DMS153 treated with DMSO at 0.1 percent for 48 hours (cell line): ENCODE measurements around the gene CD37.
"Not testable (repeated sequence)": the region's sequence is repeated elsewhere in the genome, so short reads cannot be mapped to it uniquely, and the experiment has no call there.

Source experiments
- DNase-seq: peaks from one replicate; lab custom pipeline; 2025; ENCODE audit not compliant: unreplicated experiment; lab: John Stamatoyannopoulos, UW

Gene CD37, protein sequence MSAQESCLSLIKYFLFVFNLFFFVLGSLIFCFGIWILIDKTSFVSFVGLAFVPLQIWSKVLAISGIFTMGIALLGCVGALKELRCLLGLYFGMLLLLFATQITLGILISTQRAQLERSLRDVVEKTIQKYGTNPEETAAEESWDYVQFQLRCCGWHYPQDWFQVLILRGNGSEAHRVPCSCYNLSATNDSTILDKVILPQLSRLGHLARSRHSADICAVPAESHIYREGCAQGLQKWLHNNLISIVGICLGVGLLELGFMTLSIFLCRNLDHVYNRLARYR

DNA sequence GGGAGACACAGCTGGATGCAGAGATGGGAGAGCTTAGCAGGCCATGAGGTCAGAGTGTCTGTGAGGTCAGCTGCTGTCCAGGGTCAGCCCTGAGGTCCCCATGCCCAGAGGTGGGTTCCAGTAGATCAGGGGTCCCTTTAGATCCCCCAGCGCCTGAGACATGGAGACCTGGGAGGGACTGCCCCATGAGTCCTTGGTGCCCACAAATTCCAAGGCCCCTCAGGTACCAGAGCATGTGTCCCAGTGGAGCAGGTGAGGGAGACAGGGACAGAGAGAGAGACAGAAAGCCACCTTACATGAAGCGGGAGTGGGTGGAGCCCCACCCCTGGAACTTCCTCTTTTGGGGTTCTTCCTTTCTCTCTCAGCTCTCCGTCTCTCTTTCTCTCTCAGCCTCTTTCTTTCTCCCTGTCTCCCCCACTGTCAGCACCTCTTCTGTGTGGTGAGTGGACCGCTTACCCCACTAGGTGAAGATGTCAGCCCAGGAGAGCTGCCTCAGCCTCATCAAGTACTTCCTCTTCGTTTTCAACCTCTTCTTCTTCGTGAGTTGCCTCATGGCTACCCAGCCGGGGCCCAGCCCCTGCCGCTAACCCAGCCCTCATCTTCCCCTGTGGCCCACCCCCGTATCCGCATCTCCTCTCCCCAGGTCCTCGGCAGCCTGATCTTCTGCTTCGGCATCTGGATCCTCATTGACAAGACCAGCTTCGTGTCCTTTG, at the start of gene CD37:
TSS of gene CD37 (plus strand) at position 336 of the 713 bp plus-strand sequence. CDS start at position 471, 135 bp downstream.
- DNase-seq: no peak

DNA sequence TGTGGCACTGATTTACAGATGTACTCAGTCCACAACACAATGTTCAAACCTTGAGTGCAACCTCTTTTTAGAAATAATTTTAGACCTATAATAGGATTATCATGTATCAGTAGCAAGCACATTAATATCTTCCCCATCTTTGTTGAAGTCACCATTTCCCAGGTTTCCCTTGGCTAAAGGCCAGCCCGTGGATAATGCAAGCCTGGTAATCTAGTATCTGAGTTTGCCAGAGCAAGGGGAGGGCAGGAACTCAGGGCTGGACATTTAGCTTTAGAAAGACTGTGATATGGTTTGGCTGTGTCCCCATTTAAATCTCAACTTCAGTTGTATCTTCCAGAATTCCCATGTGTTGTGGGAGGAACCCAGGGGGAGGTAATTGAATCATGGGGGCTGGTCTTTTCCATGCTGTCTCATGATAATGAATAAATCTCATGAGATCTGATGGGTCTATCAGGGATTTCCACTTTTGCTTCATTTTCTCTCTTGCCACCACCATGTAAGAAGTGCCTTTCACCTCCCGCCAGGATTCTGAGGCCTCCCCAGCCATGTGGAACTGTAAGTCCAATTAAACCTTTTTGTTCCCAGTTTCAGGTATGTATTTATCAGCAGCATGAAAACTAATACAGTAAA, 48.0 kb upstream of the CD37 start:
- no peak for DNase-seq

DNA sequence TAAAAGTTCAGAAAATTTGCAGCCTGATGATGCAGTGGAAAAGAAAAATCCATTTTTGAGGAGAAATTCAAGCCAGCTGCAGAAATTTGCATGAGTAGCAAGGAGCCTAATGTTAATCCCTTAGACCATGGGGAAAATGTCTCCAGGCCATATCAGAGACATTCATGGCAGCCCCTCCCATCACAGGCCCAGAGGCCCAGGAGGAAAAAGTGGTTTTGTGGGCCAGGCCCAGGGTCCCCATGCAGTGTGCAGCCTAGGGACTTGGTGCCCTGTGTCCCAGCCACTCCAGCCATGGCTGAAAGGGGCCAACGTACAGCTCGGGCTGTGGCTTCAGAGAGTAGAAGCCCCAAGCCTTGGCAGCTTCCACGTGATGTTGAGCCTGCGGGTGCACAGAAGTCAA, 47.0 kb upstream of the CD37 start:
- not testable (repeated sequence) for DNase-seq

DNA sequence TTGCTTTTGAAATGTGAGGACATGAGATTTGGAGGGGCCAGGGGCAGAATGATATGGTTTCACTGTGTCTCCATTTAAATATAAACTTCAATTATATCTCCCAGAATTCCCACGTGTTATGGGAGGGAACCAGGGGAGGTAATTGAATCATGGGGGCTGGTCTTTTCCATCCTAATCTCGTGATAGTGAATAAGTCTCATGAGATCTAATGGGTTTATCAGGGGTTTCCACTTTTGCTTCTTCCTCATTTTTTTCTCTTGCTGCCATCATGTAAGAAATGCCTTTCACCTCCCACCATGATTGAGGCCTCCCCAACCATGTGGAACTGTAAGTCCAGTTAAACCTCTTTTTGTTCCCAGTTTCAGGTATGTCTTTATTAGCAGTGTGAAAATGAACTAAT, 45.9 kb upstream of the CD37 start:
- not testable (repeated sequence) for DNase-seq

DNA sequence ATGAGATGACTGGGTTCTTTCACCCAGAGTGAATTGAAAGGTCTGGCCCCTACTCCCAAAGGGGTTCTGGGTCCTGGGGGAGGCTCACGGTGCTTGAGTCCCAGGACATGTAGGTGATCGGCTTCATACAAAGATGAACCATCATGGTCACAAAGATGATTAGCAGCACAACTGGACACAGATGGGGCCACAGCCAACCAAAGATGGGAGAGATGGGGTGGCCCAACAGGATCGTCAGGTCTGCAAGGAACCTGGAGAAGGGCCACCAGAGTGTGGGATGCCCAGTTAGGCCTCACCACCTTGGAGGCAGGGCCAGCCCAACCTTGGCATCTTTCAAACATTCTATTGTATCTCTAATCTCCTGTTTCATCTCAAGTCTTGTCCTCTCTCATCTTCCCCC, 44.7 kb upstream of the CD37 start:
- no peak for DNase-seq

DNA sequence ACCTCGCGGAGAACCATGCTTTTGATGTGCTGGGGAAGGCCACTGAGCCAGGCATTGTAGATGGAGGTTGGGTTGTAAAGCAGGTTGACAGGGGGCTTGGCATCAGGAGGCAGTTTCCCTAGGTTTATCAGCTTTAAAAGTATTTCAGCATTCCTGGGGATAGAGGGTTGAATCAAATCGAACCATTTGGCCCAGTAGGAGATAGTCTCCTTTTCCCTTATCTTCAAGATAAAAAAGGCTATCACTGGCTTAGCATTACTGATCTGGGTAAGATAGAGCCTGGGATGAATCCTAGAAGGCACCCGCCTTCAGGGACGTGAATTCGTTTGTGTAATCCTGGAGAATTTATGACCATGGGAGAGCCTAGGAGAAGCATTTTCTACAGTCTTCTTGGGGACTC, 40.8 kb upstream of the CD37 start:
- DNase-seq: no peak

DNA sequence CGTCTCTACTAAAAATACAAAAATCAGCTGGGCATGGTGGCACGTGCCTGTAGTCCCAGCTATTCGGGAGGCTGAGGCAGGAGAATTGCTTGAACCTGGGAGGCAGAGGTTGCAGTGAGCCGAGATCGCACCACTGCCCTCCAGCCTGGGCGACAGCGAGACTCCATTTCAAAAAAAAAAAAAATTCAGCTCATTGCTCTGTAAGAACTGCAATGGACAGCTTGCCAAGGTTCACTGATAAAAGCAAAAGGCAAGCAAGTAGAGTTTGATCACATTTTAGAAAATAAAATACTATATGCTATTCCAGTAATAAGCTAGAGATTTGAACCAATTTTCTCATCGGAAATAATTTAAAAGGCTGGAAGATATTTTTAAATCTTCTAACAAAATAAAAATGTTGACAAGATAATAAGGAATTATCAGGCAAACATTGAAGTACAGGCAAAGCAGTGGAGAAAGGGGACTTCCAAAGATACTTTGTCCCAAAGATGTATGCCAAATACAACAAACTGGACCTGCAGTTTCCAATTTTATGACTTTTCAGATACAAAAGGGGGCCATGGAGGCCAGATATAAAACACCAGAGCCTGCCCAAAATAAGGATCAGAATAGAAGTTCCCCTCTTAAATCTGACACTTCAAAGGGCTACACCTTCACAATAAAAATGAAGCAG, 39.9 kb upstream of the CD37 start:
- DNase-seq: no peak

DNA sequence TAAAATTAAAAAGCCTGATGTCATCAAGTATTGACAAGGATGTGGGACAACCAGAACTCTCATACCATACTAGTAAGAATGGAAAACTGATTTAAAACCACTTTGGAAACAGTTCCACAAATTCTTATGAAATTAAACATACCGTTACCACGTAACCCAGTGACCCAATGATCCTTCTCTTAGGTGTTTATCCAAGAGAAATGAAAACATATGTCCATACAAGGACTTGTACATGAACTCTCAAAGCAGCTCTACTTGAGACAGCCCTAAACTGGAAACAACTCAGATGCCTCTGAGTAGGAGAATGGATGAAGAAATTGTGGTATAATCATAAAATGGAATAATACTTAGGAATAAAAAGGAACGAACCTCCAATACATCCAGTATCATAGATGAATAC, 37.8 kb upstream of the CD37 start:
- DNase-seq: no peak

DNA sequence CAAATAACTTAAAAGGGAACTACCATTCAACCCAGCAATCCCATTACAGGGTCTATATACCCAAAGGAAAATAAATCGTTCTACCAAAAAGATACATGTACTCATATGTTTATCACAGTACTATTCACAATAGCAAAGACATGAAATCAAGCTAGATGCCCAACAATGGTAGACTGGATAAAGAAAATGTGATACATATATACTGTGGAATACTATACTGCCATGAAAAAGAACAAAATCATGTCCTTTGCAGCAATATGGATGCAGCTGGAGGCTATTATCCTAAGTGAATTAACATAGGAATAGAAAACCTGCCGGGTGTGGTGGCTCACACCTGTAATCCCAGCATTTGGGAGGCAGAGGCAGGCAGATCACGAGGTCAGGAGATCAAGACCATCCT, 36.6 kb upstream of the CD37 start:
- DNase-seq: not testable (repeated sequence)

DNA sequence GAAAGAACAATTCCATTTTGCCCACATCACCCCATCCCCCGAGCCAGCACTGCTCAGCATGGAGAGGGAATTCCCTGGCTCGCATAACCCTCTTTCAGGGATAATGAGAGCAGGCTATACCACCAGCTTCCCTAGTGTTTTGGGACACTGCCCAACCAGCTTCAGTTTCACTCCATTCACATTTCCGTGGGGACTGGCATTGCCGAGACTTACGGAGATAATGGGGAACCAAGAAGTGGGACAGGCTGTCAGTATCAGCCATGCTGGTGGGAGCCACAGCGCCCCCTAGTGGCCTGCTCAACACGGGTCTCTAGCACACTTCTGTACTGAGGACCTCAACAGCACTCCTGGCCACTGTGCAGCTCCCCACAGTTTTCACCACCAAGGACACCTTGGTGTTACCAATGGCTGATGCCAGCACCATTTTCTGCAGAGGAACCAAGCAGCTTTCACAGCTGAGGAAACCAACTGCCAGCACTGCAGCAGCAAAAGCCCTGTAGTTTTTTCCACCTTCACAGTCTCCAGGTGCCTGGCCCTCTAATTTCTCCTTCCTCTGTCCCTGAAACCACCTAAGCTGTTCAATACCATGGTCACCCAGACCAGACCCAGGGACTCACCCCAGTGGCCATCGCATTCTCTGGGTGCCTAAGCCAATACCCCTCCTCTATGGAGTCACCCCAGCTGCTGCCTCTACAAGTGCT, 33.9 kb upstream of the CD37 start:
- DNase-seq: peak; percentile 20

DNA sequence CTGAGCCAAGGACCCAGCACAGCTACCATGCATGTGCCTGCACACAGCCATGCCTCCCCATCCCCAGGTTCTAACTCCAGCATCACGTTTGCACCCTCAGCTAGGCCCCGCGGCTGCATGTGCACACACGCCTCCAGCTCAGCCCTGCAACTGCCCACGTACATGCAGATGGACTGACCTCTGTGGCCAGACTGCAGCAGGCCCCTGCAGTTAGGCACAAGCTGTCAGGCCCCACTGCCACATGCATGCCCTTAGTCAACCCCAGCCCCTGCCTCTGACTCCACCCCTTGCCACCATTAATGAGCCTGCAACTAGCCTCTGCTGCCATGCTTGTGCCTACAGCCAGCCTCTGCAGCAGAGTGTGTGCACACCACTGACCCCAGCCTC, 33.3 kb upstream of the CD37 start:
- DNase-seq: no peak

DNA sequence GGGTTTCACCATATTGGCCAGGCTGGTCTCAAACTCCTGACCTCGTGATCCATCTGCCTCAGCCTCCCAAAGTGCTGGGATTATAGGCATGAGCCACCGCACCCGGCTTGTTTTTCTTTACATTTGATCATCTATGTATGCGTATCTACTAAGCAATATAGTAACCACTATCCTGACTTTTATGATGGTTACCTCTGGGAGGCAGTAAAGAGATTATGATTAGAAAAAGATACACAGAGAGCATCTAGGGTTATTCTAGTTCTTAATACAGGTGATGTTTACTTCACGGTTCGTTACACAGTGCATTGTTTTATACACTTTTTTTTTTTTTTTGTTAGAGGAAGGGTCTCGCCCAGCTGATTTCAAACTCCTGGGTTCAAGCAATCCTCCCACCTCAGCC, 28.5 kb upstream of the CD37 start:
- DNase-seq: not testable (repeated sequence)

DNA sequence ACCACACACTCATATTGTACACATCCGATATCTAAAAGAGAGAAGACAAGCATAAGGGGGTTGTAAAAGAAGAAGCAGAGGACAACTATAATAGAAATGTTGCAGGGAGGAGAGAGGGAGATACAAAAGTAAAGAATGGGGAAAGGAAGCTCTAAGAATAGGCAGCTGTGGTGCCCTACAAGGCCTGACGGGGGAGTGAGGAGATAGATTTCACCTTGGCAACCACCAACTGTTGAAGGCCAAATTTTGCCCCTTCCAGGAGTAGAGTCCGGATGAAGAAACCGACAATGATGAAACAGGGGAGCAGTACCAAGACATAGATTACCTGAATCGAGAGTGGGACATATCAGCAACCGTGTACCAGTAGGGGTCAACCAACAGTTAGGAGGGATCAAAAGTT, 26.1 kb upstream of the CD37 start:
- DNase-seq: no peak

DNA sequence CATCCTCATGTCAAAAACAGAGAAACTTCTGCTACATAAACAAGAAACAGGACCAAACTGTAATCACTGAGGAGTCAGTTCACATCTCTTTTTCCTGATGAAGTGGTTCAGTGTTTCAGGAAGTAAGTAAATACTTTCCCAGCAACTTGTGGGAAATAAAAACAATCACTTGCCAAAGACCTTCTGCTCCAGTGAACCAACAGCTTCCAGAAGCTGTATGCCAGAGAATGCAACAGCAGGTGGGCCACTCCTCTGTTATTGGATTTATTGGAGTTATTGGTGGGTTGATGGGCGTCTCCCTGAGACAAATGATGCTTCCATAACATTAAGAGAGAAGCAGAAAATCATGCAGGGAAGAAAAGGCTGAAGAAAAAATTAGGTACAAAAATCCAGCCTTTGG, 20.1 kb upstream of the CD37 start:
- DNase-seq: no peak

DNA sequence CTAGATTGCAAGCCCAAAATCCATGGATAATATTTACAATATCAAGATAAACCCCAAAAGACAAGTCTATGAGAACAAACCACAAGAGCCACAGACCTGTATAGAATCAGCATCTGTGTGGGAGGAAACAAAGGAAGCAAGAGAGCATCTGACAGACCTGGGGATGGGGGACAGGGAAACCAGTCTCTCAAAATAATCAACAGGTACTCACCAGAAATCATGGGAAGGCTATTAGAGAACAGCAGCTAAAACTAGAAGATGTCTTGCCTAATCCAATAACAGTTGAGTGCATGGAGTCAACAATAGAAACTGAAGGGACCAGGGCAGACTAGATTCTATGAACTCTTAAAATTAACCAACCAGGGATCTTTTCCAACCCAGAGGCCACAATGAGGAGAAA, 18.9 kb upstream of the CD37 start:
- DNase-seq: no peak

DNA sequence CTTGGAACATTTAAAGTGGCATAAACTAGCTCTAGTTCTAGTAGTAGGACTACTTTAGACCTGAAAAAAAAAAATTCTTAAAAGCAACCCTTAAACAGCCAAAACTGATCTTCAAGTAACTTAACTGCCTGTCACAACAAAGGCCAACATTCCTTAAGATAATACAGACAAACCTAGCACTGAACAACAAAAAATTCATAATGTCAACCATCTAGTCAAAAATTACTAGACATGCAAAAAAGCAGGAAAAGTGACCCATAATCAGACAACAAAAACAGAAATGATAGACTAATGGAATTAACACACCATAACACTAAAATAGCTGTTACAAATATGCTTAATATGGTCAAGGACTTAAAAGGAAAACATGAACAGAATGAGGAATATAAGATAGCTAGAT, 16.9 kb upstream of the CD37 start:
- no peak for DNase-seq

DNA sequence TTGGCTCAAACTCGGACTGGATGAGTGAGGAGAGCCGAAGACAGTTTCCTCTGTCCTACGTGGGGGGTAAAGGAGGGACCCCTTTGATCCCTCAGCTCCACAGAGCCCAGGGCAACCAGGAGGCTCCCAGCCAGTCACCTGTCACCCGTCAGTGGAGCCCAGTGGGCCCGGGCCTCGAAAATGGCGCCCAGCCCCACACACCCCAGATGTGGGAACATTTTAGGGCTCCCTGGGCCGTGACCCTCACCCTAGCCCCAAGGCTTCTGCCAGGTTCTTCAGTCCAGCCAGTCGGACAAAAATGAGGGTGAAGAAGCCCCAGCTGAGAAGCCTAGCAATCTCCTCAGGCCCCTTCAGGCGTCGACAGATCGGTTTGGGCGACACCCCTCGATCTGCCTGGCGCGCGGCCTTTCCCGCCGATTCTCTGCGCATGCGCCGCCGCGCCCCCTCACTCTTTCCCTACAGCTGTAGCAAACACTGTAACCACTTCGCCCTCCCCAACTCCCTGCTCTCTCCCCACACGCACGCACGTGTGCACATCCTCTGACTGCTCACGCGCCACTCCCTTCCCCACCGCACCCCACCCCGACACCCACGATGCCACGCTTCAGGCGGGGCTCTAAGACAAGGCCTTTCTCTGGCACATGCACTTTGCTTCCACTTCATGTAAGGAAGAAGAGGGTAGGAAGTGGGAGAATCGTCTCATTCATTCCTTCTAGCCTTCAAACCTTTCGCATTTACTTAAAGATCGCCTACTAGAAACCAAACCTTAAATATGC, 10.2 kb upstream of the CD37 start, which contains the start of gene SLC6A16:
TSS of gene SLC6A16 (minus strand) at position 391 of the 776 bp plus-strand sequence. CDS start 13,844 bp downstream, outside the sequence.
- DNase-seq: no peak

DNA sequence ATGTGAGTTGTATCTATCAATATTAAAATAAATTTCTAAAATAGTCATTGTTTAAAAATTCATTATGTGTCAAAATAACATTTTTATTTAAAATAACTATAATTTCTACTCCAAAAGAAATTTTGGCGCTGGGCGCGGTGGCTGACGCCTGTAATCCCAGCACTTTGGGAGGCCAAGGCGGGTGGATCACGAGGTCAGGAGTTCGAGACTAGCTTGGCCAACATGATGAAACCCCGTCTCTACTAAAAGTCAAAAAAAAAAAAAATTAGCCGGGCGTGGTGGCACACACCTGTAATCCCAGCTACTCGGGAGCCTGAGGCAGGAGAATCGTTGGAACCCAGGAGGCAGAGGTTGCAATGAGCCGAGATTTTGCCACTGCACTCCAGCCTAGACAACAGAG, 9.4 kb upstream of the CD37 start:
- not testable (repeated sequence) for DNase-seq

DNA sequence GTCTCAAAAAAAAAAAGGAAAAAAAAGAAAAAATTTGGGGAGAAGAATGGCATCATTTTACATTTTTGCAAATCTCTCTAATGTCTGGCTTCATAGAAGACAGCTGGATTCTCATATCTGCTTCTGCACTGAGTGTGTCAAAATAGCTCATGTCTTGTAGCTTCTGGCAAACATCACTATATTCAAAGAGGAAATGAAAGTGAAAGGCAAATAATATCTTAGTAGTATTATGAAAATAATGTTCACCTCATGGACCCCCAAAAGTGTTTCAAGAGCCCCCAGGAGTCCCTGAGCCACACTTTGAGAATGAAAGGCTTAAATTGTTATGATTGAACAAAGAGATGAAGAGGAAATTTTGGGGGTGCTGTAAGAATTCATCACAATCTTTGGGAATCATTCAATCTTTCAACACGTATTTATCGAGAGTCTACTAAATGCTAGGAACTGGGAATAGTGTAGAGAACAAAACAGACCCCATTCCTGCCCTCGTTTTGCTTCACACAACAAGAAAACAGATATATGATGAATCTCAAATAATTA, 9.0 kb upstream of the CD37 start:
- no peak for DNase-seq
